HG03571 (cell line): ENCODE results near the gene KCNIP4.

Experiments used
- ATAC-seq: cut with Tn5 transposase; IDR thresholded peaks from one replicate; pipeline ENCODE4 v1.9.1; 2021; ENCODE audit not compliant: unreplicated experiment

Gene KCNIP4

DNA sequence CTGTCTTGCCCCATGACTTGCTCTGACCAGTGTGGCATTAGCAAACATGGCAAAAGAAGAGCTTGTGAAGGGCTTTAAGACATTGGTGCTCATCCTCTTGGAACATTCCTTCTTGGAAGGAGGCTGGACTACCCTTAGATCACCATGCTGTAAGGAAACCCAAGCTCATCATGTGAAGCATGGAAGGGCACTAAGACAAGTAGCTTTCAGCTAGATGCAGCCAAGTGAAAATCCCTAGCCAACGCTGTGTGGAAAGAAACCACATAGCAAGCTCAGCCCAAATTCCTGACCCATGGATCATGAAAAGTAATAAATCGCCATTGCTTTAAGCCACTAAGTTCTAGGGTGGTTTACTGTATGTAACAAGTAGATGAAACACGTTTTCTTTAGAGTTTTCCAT, 1260.7 kb downstream of the KCNIP4 start:
- no peak for ATAC-seq

GRCh38 chr4:20684852-20685763, 1263.5 kb downstream of the KCNIP4 start:
- ATAC-seq, result no peak

- no peak for ATAC-seq
Observed at GRCh38 chr4:20683766-20684165, 1264.8 kb downstream of the KCNIP4 start.

GRCh38 chr4:20682853-20683252, 1265.7 kb downstream of the KCNIP4 start:
- no peak for ATAC-seq

DNA sequence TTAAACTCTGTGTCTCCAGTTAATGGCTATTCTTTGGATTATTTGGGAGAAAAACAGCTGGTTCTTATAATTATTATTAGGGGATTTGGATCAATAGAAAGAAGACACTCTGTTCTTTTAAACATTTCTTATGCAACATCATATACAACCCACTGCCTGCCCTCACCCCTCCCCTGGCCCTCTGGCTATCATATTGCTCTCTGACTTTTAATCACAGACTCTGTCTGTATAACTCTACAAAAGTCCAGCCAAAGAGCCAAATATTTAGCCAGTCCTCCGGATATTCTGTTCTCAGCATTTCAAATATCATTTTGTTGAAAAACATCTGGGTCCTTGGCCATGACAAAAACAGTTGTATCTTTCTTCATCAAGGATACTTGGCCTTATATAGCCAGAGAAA, 1267.3 kb downstream of the KCNIP4 start:
- ATAC-seq, result no peak

DNA sequence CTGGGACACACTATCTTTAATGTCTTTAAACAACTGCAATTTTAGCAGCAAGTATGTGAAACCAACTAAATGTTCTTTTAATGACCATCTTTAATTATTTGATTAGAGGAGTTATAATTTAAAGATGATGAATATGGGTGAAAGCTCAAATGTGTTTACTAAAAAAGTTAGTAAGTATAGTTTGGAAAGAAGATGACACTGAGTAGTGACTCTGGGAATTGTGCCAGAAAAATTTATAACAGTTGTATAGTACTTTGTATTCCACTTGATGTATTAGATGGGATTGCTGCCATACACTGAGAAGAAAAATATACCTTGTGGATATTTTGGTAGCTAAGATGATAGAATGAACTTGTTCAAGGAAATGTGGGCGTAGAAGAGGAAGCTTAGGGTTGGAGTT, 1267.8 kb downstream of the KCNIP4 start:
- ATAC-seq, result no peak

- no peak for ATAC-seq
Observed at GRCh38 chr4:20679951-20680350, 1268.6 kb downstream of the KCNIP4 start.
